Measurements from ENCODE around the gene GYPE.
"Not testable (repeated sequence)": the region's sequence is repeated elsewhere in the genome, so short reads cannot be mapped to it uniquely, and the experiment has no call there.

DNA sequence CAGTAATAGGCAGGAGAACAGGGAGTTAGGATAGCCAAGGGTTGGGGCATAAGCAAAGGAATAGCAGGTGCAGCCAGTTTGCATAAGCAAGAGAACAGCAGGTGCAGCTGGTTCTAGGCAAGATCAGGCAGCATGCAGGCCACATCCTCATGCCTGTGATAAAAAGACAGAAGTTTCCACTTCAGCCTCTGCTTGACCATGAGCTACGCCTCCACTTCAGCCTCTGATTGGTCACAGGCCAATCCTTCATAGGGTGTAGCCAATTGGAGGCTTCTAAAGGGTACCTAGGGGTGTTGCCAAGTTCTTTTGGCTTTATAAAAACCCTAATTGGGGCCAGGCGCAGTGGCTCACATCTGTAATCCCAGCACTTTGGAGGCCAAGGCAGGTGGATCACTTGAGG, 30.0 kb downstream of the GYPE start:
- not testable (repeated sequence) for TF ChIP-seq EZH2 (IDR thresholded peaks at IDR 0.05; ENCODE audit: borderline replicate concordance, low read depth, low read length, severe bottlenecking); MYC (IDR thresholded peaks at IDR 0.05; ENCODE audit: low read depth, low read length); POLR2A (IDR thresholded peaks at IDR 0.05; ENCODE audit: low read depth, low read length)
- TF ChIP-seq, protein P1, sequence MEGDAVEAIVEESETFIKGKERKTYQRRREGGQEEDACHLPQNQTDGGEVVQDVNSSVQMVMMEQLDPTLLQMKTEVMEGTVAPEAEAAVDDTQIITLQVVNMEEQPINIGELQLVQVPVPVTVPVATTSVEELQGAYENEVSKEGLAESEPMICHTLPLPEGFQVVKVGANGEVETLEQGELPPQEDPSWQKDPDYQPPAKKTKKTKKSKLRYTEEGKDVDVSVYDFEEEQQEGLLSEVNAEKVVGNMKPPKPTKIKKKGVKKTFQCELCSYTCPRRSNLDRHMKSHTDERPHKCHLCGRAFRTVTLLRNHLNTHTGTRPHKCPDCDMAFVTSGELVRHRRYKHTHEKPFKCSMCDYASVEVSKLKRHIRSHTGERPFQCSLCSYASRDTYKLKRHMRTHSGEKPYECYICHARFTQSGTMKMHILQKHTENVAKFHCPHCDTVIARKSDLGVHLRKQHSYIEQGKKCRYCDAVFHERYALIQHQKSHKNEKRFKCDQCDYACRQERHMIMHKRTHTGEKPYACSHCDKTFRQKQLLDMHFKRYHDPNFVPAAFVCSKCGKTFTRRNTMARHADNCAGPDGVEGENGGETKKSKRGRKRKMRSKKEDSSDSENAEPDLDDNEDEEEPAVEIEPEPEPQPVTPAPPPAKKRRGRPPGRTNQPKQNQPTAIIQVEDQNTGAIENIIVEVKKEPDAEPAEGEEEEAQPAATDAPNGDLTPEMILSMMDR (IDR thresholded peaks at IDR 0.05; ENCODE audit: extremely low read depth in 1 of 2, insufficient read depth in 1 of 2, low read depth in 1 of 2, low read length in 2 of 2): not testable (repeated sequence)
- TF ChIP-seq, protein P2, sequence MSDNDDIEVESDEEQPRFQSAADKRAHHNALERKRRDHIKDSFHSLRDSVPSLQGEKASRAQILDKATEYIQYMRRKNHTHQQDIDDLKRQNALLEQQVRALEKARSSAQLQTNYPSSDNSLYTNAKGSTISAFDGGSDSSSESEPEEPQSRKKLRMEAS (IDR thresholded peaks at IDR 0.05; ENCODE audit: insufficient read depth, insufficient read length): not testable (repeated sequence)

Data from endothelial cell of umbilical vein (primary cell).